ENCODE measurements around the gene DICER1.

DNA sequence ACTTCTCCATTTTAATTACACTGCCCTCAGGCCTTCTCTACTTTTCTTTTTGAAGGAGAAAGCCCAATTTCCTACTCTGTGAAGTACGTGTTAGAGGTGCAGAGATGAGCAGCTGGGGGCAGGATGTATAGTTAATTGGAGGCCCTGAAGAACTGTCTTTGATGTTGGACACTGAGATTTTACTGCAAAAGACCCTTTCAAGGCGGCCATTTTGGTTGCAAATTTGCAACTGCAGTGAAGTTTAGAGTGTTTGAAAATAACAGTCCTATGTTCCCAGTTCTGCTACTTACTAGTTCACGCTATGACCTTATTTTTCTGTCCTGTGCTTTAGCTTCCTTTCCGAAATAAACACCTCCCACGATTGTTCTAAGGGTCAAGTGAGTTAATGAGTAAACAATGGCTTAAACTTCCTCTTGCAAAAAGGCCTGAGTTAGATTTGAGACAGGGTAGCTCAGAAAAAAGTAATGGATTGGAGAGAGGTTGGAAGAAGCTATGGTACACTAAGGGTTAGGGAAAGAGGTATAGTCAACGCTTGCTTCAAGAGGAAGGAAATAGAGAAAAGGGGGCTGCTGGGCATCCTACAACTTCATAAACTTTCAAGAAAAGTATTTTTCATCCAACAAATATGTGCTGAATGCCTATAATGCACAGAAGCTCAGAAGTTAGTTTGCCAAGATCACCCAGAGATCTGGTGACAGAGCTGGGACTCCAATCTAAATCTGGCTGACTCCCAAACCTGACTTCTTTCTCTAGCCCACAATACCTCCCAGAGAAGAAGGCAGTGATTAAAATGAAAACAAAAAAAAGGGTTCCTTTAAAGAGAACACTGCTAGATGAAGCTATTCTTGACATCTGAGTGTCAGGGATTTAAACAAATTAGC, 26.4 kb upstream of the DICER1 start:
- TF ChIP-seq, protein P1, sequence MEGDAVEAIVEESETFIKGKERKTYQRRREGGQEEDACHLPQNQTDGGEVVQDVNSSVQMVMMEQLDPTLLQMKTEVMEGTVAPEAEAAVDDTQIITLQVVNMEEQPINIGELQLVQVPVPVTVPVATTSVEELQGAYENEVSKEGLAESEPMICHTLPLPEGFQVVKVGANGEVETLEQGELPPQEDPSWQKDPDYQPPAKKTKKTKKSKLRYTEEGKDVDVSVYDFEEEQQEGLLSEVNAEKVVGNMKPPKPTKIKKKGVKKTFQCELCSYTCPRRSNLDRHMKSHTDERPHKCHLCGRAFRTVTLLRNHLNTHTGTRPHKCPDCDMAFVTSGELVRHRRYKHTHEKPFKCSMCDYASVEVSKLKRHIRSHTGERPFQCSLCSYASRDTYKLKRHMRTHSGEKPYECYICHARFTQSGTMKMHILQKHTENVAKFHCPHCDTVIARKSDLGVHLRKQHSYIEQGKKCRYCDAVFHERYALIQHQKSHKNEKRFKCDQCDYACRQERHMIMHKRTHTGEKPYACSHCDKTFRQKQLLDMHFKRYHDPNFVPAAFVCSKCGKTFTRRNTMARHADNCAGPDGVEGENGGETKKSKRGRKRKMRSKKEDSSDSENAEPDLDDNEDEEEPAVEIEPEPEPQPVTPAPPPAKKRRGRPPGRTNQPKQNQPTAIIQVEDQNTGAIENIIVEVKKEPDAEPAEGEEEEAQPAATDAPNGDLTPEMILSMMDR (IDR thresholded peaks at IDR 0.05; ENCODE audit: poor library complexity): no peak
- no peak for TF ChIP-seq EZH2phosphoT487 (IDR thresholded peaks at IDR 0.05; ENCODE audit: low read depth, severe bottlenecking, unreplicated experiment)
- no peak for TF ChIP-seq EZH2 (IDR thresholded peaks at IDR 0.05; ENCODE audit: borderline replicate concordance)

All from hepatocyte (in vitro differentiated cells).